H1 (cell line): ENCODE data around the gene ZNF366. TPM values are rescaled to one million over a fixed set of nuclear protein-coding genes. Genes with fewer than 3 reads are reported as not detected.
A peak's percentile ranks its signal among the peaks of the same experiment; 100 is the strongest.

Experiments
- RAD21 ChIP-seq, 2 experiments: IDR thresholded peaks in 1 of 2; conservative IDR thresholded peaks in 1 of 2; 2 replicates each; pipeline ENCODE4 v1.6.1; 2011; ENCODE audit warnings: low read depth in 2 of 2, low read length in 2 of 2, improper control_type of control experiment in 1 of 2, inconsistent platforms in 1 of 2, mild to moderate bottlenecking in 1 of 2, moderate library complexity in 1 of 2
- polyA plus RNA-seq, 7 experiments: library from polyadenylated mRNA; depleted of rRNA in 3 of 7; stranded (reverse) in 5 of 7; unstranded in 2 of 7; fragments of >200 nt in 5 of 7; fragments of 200-250 nt in 2 of 7; gene quantifications; 1 replicate in 5 of 7; 2 replicates in 1 of 7; 4 replicates in 1 of 7; pipeline versions ENCODE4 v1.2.1 to v1.2.3, GENCODE V29; 2011 to 2013; ENCODE audit warnings: missing spikeins in 2 of 7, mixed read lengths in 2 of 7
- total RNA-seq: library from RNA; stranded (reverse); fragmentation: NEBNext Ultra II Directional; extraction: Animal tissue kit (Norgen Biotek cat#: 25700); gene quantifications from 2 replicates; pipeline ENCODE4 v1.2.1, GENCODE V29; 2021
- TF ChIP-seq, protein P1 (sequence below): fragments of 300-600 bp; sonication (generic); IDR thresholded peaks from 2 replicates; pipeline ENCODE4 v1.7.1; 2012; ENCODE audit warnings: low read length, moderate library complexity, mild to moderate bottlenecking, inconsistent platforms; ENCODE audit not compliant: insufficient replicate concordance

The ZNF366 gene
- total and polyA plus RNA-seq, 2 of the 8 experiments (the other 6 are each of a cell fraction or from before 2014, with no cell fraction given): not detected

DNA sequence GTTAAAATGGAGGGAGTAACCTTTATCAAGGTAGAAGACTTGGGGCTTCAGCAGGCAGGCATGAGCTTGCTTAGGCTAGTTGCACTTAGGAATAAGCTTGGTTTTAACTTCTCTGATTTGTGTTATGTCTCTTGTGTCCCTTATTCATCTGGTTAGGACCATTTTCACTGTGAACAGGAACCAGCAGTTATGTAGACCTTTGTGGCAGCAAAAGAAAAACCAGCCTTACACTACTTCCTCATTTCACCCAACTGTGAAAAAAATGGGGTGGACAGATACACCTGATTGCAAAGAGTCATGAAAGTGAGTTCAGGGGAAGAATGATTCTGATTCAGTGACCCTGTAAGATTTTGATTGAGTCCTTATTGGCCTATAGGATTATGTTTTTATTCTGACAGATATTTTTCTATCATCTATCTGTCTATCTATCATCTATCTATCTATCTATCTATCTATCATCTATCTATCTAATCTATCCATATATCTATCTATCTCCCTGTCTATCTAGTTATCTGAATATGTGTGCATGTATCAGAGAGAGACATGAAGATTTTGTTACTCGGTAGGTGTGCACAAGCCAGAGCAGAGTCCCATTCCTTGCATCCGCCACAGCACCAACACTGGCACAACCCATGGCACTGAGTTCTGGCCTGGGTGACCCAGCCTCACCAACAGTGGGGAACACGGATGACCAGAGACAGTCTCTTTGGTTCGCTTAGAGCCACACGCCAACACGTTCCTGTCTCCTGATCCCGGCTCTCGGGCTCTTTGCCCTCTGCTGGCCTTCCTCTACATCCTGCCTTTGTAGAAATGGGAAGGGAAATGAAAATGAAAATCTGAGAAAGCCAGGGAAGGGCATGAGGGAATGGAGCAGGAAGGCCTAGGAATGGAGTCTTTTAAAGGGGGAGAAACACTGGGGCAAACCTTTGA is 1.3 kb upstream of the ZNF366 start (continued):
- TF ChIP-seq, protein P1, sequence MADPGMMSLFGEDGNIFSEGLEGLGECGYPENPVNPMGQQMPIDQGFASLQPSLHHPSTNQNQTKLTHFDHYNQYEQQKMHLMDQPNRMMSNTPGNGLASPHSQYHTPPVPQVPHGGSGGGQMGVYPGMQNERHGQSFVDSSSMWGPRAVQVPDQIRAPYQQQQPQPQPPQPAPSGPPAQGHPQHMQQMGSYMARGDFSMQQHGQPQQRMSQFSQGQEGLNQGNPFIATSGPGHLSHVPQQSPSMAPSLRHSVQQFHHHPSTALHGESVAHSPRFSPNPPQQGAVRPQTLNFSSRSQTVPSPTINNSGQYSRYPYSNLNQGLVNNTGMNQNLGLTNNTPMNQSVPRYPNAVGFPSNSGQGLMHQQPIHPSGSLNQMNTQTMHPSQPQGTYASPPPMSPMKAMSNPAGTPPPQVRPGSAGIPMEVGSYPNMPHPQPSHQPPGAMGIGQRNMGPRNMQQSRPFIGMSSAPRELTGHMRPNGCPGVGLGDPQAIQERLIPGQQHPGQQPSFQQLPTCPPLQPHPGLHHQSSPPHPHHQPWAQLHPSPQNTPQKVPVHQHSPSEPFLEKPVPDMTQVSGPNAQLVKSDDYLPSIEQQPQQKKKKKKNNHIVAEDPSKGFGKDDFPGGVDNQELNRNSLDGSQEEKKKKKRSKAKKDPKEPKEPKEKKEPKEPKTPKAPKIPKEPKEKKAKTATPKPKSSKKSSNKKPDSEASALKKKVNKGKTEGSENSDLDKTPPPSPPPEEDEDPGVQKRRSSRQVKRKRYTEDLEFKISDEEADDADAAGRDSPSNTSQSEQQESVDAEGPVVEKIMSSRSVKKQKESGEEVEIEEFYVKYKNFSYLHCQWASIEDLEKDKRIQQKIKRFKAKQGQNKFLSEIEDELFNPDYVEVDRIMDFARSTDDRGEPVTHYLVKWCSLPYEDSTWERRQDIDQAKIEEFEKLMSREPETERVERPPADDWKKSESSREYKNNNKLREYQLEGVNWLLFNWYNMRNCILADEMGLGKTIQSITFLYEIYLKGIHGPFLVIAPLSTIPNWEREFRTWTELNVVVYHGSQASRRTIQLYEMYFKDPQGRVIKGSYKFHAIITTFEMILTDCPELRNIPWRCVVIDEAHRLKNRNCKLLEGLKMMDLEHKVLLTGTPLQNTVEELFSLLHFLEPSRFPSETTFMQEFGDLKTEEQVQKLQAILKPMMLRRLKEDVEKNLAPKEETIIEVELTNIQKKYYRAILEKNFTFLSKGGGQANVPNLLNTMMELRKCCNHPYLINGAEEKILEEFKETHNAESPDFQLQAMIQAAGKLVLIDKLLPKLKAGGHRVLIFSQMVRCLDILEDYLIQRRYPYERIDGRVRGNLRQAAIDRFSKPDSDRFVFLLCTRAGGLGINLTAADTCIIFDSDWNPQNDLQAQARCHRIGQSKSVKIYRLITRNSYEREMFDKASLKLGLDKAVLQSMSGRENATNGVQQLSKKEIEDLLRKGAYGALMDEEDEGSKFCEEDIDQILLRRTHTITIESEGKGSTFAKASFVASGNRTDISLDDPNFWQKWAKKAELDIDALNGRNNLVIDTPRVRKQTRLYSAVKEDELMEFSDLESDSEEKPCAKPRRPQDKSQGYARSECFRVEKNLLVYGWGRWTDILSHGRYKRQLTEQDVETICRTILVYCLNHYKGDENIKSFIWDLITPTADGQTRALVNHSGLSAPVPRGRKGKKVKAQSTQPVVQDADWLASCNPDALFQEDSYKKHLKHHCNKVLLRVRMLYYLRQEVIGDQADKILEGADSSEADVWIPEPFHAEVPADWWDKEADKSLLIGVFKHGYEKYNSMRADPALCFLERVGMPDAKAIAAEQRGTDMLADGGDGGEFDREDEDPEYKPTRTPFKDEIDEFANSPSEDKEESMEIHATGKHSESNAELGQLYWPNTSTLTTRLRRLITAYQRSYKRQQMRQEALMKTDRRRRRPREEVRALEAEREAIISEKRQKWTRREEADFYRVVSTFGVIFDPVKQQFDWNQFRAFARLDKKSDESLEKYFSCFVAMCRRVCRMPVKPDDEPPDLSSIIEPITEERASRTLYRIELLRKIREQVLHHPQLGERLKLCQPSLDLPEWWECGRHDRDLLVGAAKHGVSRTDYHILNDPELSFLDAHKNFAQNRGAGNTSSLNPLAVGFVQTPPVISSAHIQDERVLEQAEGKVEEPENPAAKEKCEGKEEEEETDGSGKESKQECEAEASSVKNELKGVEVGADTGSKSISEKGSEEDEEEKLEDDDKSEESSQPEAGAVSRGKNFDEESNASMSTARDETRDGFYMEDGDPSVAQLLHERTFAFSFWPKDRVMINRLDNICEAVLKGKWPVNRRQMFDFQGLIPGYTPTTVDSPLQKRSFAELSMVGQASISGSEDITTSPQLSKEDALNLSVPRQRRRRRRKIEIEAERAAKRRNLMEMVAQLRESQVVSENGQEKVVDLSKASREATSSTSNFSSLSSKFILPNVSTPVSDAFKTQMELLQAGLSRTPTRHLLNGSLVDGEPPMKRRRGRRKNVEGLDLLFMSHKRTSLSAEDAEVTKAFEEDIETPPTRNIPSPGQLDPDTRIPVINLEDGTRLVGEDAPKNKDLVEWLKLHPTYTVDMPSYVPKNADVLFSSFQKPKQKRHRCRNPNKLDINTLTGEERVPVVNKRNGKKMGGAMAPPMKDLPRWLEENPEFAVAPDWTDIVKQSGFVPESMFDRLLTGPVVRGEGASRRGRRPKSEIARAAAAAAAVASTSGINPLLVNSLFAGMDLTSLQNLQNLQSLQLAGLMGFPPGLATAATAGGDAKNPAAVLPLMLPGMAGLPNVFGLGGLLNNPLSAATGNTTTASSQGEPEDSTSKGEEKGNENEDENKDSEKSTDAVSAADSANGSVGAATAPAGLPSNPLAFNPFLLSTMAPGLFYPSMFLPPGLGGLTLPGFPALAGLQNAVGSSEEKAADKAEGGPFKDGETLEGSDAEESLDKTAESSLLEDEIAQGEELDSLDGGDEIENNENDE: no peak
- TF ChIP-seq RAD21 (IDR thresholded peaks at IDR 0.05 in 1 of 2, conservative IDR thresholded peaks at IDR 0.05 in 1 of 2; ENCODE audit: low read depth in 2 of 2, low read length in 2 of 2): peak; percentile 3 to 16; a peak in 1 of 4 replicates
